A673 (cell line): ENCODE results near the gene KLKB1. TPM values are rescaled to one million over a fixed set of nuclear protein-coding genes. Genes with fewer than 3 reads are reported as not detected.

Experiments used
- BruUV-seq: library from RNA; stranded (reverse); fragments of 400-500 nt; replicated peaks from 2 replicates; lab custom pipeline; 2021; lab: Mats Ljungman, UMichigan
- CTCF ChIA-PET: fragments of 300-600 bp; sonication (Branson Sonifier 250); formaldehyde crosslinking; loops from one replicate; lab custom pipeline; 2022; ENCODE audit warnings: antibody characterized with exemption; lab: Charles Lee
- POLR2A ChIA-PET: fragments of 300-600 bp; sonication (Branson Sonifier 250); formaldehyde crosslinking; loops from one replicate; lab custom pipeline; 2022; ENCODE audit warnings: antibody characterized with exemption; ENCODE audit not compliant: low non-redundant PET; lab: Charles Lee
- DNase-seq: peaks from one replicate; pipeline ENCODE4 v3.0.0-alpha.2; 2015; ENCODE audit warnings: low spot score
- H3K27ac ChIP-seq: fragments of 200-600 bp; sonication (generic); 2 replicates; pipeline ENCODE4 v1.5.1; 2016; ENCODE audit warnings: mixed run types, low read depth, mild to moderate bottlenecking, mixed read lengths, antibody characterized with exemption, low read length; ENCODE audit not compliant: poor library complexity, severe bottlenecking
- H3K27me3 ChIP-seq: fragments of 200-600 bp; sonication (generic); replicated peaks from 2 replicates; pipeline ENCODE4 v1.6.1; 2017; ENCODE audit warnings: mixed run types, low read depth, mild to moderate bottlenecking, mixed read lengths, antibody characterized with exemption, low read length; ENCODE audit not compliant: insufficient read depth, poor library complexity
- H3K36me3 ChIP-seq: fragments of 200-600 bp; sonication (generic); 2 replicates; pipeline ENCODE4 v1.6.1; 2016; ENCODE audit warnings: mixed run types, mild to moderate bottlenecking, mixed read lengths, antibody characterized with exemption, low read length; ENCODE audit not compliant: insufficient read depth, poor library complexity, severe bottlenecking
- H3K4me1 ChIP-seq: fragments of 200-600 bp; sonication (generic); 2 replicates; pipeline ENCODE4 v1.6.1; 2017; ENCODE audit warnings: mixed run types, mild to moderate bottlenecking, mixed read lengths, antibody characterized with exemption, low read length; ENCODE audit not compliant: insufficient read depth, poor library complexity, severe bottlenecking
- H3K4me3 ChIP-seq: fragments of 200-600 bp; sonication (generic); 2 replicates; pipeline ENCODE4 v1.5.1; 2016; ENCODE audit warnings: low read depth, mixed run types, mild to moderate bottlenecking, mixed read lengths, low read length; ENCODE audit not compliant: poor library complexity, severe bottlenecking
- H3K9me3 ChIP-seq: fragments of 200-600 bp; sonication (generic); 2 replicates; pipeline ENCODE4 v1.6.1; 2016; ENCODE audit warnings: mixed run types, low read depth, mild to moderate bottlenecking, mixed read lengths, antibody characterized with exemption, low read length; ENCODE audit not compliant: poor library complexity, severe bottlenecking
- CTCF ChIP-seq: fragments of 300-800, 200-600 bp; sonication (generic); conservative IDR thresholded peaks from 2 replicates; pipeline ENCODE4 v1.5.1; 2017; ENCODE audit warnings: low read depth, mild to moderate bottlenecking, antibody characterized with exemption, low read length, moderate library complexity, mixed read lengths
- EZH2 ChIP-seq: fragments of 200-600 bp; sonication (generic); IDR thresholded peaks from 2 replicates; pipeline ENCODE4 v1.6.1; 2017; ENCODE audit warnings: borderline replicate concordance, low read depth, mild to moderate bottlenecking, mixed read lengths, antibody characterized with exemption, low read length; ENCODE audit not compliant: poor library complexity, severe bottlenecking
- intact Hi-C: fragments of 100-400 bp; cut with micrococcal nuclease; formaldehyde crosslinking; loops from one replicate; pipeline ENCODE4 v1.10.0; 2022; ENCODE audit not compliant: unreplicated experiment
- total RNA-seq: library from RNA; stranded (reverse); gene quantifications from 2 replicates; pipeline ENCODE4 v1.2.3, GENCODE V29; 2021

The KLKB1 gene
- total RNA-seq, 1 experiment from 2014 or later, result not detected

GRCh38 chr4:186307497-186307896 is 80.2 kb downstream of the KLKB1 start:
- no peaks in the 10 kb centered on the region for H3K36me3 ChIP-seq
- CTCF ChIA-PET, result no interaction called here
- intact Hi-C loops, result no loop called here
- H3K4me1 ChIP-seq, result peaks cover 5% of the 10 kb centered on the region
- no TSS peak for BruUV-seq
- TF ChIP-seq EZH2, result no peak
- no peak for TF ChIP-seq CTCF
- no peak overlapping the region for H3K4me3 ChIP-seq
- H3K9me3 ChIP-seq, result no peaks in the 10 kb centered on the region
- POLR2A ChIA-PET, result no interaction called here
- H3K27me3 ChIP-seq, result no peaks in the 10 kb centered on the region
- no peak for DNase-seq
- H3K27ac ChIP-seq, result no peak overlapping the region

GRCh38 chr4:186307916-186308315 is 80.6 kb downstream of the KLKB1 start:
- POLR2A ChIA-PET, result no interaction called here

More at GRCh38 chr4:186307916-186308315, 80.6 kb downstream of the KLKB1 start:
- Histone ChIP-seq H3K4me1 (peaks cover 5% of the 10 kb centered on the region), H3K9me3 (no peaks in the 10 kb centered on the region), H3K36me3 (no peaks in the 10 kb centered on the region), H3K4me3 (no peak overlapping the region), H3K27ac (no peak overlapping the region), H3K27me3 (no peaks in the 10 kb centered on the region)
- TF ChIP-seq CTCF (no peak), EZH2 (no peak)
- intact Hi-C loops, result no loop called here
- no TSS peak for BruUV-seq
- CTCF ChIA-PET, result interaction anchor here (0.6 kb wide), 1 partner anchor 367 kb away, joined by 3 read pairs; no protein-coding TSS in a partner anchor
- DNase-seq, result no peak

Other genes with a start within 250 kb of the KLKB1 start
- 1.8 and 2.5 TPM in 2 replicates for gene TLR3, start 158.4 kb upstream of the KLKB1 start, total RNA-seq
- 0.90 and 2.4 TPM in 2 replicates for gene FAM149A, start 122.8 kb upstream of the KLKB1 start, total RNA-seq
- 14.3 and 15.3 TPM in 2 replicates for gene CYP4V2, start 35.9 kb upstream of the KLKB1 start, total RNA-seq
- gene F11, start 38.7 kb downstream of the KLKB1 start, total RNA-seq, result 0.24 TPM in 1 of 2 replicates, not detected in the other